Activated T-helper 2 cell treated with anti-CD3 and anti-CD28 coated beads, Interferon-gamma antibody, Interleukin-2, Interleukin-4, amounts not matched to agents 10 μg/mL and 5 μg/mL and 100 μg/mL, durations not matched to agents 14 hours and 24 hours and 36 hours (primary cell): ENCODE data around the gene IQCC. TPM values are rescaled to one million over a fixed set of nuclear protein-coding genes. Genes with fewer than 3 reads are reported as not detected.

Source experiments
- DNase-seq: peaks from one replicate; pipeline ENCODE4 v3.0.0; 2021; ENCODE audit warnings: low spot score
- H3K27ac Mint-ChIP-seq: one replicate; pipeline ENCODE4 v1.8.0; 2021; ENCODE audit warnings: mixed read lengths
- H3K27me3 Mint-ChIP-seq: one replicate; pipeline ENCODE4 v1.8.0; 2021; ENCODE audit warnings: low read depth, mixed read lengths
- H3K36me3 Mint-ChIP-seq: one replicate; pipeline ENCODE4 v1.8.0; 2021; ENCODE audit warnings: low read depth, mixed read lengths
- H3K4me1 Mint-ChIP-seq: one replicate; pipeline ENCODE4 v1.8.0; 2021; ENCODE audit warnings: low read depth, mixed read lengths
- H3K4me3 Mint-ChIP-seq: one replicate; pipeline ENCODE4 v1.8.0; 2021; ENCODE audit warnings: low read depth, mild to moderate bottlenecking, moderate library complexity, mixed read lengths
- H3K9me3 Mint-ChIP-seq: one replicate; pipeline ENCODE4 v1.8.0; 2021; ENCODE audit warnings: mixed read lengths
- intact Hi-C: fragments of 100-400 bp; cut with micrococcal nuclease; formaldehyde crosslinking; loops from one replicate; pipeline ENCODE4 v1.15.1; 2023
- total RNA-seq: library from RNA; stranded (reverse); gene quantifications from 2 replicates; pipeline ENCODE4 v1.2.3, GENCODE V29; 2022

The IQCC gene
- total RNA-seq, 1 donor from 2014 or later, result 5.4 TPM

DNA sequence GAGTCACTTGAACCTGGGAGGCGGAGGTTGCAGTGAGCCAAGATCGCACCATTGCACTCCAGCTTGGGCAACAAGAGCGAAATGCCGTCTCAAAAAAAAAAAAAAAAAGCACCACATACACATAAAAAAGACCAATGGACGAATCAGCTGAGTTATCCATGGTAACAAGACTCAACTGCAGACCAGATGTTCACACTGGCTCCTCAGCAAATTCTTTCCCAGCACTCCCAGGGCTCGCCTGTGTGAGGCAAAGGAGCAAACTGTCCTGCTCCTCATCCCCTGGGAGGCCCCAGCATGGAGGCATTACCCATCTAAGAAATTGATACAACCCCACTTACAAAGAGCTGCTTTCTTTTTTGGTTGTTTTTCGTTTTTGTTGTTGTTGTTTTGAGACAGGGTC lies 13.6 kb downstream of the IQCC start:
- no peak for DNase-seq
- no peaks in the 10 kb centered on the region for H3K9me3 Mint-ChIP-seq
- peaks cover 39% of the 10 kb centered on the region for H3K36me3 Mint-ChIP-seq
- no peak overlapping the region for H3K4me3 Mint-ChIP-seq
- intact Hi-C loops, result loop anchor here (10.0 kb wide), 1 partner anchor 116 kb away; the partner anchor contains the start of gene MARCKSL1
- no peak overlapping the region for H3K27ac Mint-ChIP-seq
- peaks cover 29% of the 10 kb centered on the region for H3K4me1 Mint-ChIP-seq
- no peaks in the 10 kb centered on the region for H3K27me3 Mint-ChIP-seq

- Mint-ChIP-seq H3K27ac (peak overlapping the region; percentile 95), H3K9me3 (no peaks in the 10 kb centered on the region), H3K36me3 (peaks cover 45% of the 10 kb centered on the region), H3K4me1 (peaks cover 33% of the 10 kb centered on the region), H3K27me3 (no peaks in the 10 kb centered on the region), H3K4me3 (peak overlapping the region; percentile 94)
- DNase-seq, result no peak
- intact Hi-C loops, result no loop called here
These were observed 15.5 kb downstream of the IQCC start for GRCh38 chr1:32220746-32221580.

GRCh38 chr1:32221581-32221979 lies 16.1 kb downstream of the IQCC start:
- DNase-seq, result no peak
- Mint-ChIP-seq H3K4me1 (peaks cover 28% of the 10 kb centered on the region), H3K9me3 (no peaks in the 10 kb centered on the region), H3K27ac (peak overlapping the region; percentile 95), H3K27me3 (no peaks in the 10 kb centered on the region), H3K4me3 (peak overlapping the region; percentile 94), H3K36me3 (peaks cover 46% of the 10 kb centered on the region)
- intact Hi-C loops, result no loop called here

GRCh38 chr1:32221980-32222755 lies 16.7 kb downstream of the IQCC start, which contains the start of the genes EIF3I and TMEM234:
EIF3I (plus strand) TSS chr1:32222407; CDS start chr1:32222442, 35 bp downstream.
TMEM234 (minus strand) TSS chr1:32222353; CDS start chr1:32222322, 31 bp downstream.
- intact Hi-C loops, result loop anchor here (2.0 kb wide), 3 partner anchors 27 to 173 kb away; partner anchors contain the start of gene BSDC1
- peak; percentile 88 for DNase-seq
- Mint-ChIP-seq H3K27me3 (no peaks in the 10 kb centered on the region), H3K4me1 (peaks cover 28% of the 10 kb centered on the region), H3K36me3 (peaks cover 40% of the 10 kb centered on the region), H3K4me3 (peak within 1 kb of the TSS; percentile 94), H3K27ac (peak within 1 kb of the TSS; percentile 95), H3K9me3 (no peaks in the 10 kb centered on the region)

DNA sequence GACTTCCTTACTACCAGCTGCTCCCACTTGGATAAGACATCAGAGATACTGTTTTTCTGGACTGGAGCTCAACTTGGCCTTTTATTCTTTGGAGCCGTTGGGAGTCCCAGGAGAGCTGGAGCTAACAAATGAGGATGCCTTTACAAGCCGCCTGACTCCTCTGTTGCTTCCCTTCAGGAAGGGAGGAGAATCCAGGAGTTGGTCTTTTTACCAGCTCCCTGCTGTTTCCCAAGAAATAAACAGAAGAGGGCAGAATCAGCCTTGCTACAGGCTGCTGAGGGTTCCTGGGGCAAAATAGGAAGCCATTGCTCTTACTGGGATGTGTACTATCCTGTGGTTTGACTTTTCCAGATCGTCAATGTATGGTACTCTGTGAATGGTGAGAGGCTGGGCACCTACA lies 18.2 kb downstream of the IQCC start:
- peak overlapping the region; percentile 94 for H3K4me3 Mint-ChIP-seq
- no peak for DNase-seq
- H3K9me3 Mint-ChIP-seq, result no peaks in the 10 kb centered on the region
- peak overlapping the region; percentile 95 for H3K27ac Mint-ChIP-seq
- H3K36me3 Mint-ChIP-seq, result peaks cover 55% of the 10 kb centered on the region
- H3K27me3 Mint-ChIP-seq, result no peaks in the 10 kb centered on the region
- intact Hi-C loops, result loop anchor here (2.0 kb wide), 3 partner anchors 25 to 171 kb away; partner anchors contain the start of gene BSDC1
- H3K4me1 Mint-ChIP-seq, result peaks cover 28% of the 10 kb centered on the region

DNA sequence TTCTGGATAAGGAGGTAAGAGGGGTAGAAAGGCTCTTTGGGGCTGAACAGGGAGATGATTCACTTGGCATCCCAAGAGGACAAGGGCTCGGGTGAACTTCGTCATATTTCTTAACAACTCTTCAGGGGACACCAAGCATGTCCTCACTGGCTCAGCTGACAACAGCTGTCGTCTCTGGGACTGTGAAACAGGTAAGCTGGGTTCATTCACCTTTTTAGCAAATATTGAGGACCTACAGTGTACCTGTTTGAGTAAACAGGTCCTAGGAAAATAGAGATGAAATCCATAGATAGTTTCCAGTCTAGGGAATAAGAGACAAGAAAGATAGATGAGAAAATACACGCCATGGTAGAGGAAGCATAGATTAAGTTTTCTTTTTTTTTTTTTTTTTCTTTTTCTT lies 18.8 kb downstream of the IQCC start:
- DNase-seq, result no peak
- Mint-ChIP-seq H3K27ac (peak overlapping the region; percentile 95), H3K4me1 (peaks cover 28% of the 10 kb centered on the region), H3K9me3 (no peaks in the 10 kb centered on the region), H3K4me3 (peak overlapping the region; percentile 94), H3K27me3 (no peaks in the 10 kb centered on the region), H3K36me3 (peaks cover 58% of the 10 kb centered on the region)
- intact Hi-C loops, result no loop called here

- H3K9me3 Mint-ChIP-seq, result no peaks in the 10 kb centered on the region
- no peak for DNase-seq
- peaks cover 7% of the 10 kb centered on the region for H3K4me1 Mint-ChIP-seq
- no peak overlapping the region for H3K27ac Mint-ChIP-seq
- H3K4me3 Mint-ChIP-seq, result no peak overlapping the region
- intact Hi-C loops, result no loop called here
- no peaks in the 10 kb centered on the region for H3K27me3 Mint-ChIP-seq
- H3K36me3 Mint-ChIP-seq, result peaks cover 56% of the 10 kb centered on the region
These were observed 23.3 kb downstream of the IQCC start for GRCh38 chr1:32228771-32229170.

DNA sequence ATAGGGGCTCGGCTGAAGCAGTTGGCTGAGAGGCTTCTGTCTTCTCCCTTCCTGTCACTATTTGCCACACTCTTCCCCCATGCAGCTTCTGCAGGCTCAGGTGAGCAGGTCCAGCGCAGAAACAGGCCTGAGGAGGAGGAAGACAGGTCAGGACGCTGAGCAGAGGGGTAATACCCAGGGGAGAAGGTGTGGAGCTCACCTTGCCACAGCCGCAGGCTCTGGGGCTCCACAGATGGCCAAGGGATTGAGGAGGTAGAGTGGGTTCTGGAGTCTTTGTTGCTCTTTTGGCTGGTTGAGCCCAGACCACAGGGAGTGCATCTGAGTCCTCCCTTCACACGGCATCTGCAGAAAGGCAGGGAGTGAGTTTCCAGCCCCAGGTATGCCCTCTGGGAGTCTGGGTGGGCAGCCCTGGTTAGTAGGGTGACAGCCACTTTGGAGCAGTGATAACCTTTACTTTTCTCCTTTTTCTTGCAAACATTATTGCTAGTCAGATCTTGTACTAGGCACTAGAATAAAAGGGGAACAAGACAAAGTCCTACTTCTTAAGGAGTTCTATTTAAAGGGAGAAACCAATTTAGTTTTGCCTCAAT lies 26.5 kb downstream of the IQCC start:
- H3K27me3 Mint-ChIP-seq, result no peaks in the 10 kb centered on the region
- DNase-seq, result no peak
- H3K36me3 Mint-ChIP-seq, result peaks cover 37% of the 10 kb centered on the region
- intact Hi-C loops, result no loop called here
- H3K9me3 Mint-ChIP-seq, result no peaks in the 10 kb centered on the region
- H3K27ac Mint-ChIP-seq, result no peak overlapping the region
- H3K4me1 Mint-ChIP-seq, result no peaks in the 10 kb centered on the region
- H3K4me3 Mint-ChIP-seq, result no peak overlapping the region

DNA sequence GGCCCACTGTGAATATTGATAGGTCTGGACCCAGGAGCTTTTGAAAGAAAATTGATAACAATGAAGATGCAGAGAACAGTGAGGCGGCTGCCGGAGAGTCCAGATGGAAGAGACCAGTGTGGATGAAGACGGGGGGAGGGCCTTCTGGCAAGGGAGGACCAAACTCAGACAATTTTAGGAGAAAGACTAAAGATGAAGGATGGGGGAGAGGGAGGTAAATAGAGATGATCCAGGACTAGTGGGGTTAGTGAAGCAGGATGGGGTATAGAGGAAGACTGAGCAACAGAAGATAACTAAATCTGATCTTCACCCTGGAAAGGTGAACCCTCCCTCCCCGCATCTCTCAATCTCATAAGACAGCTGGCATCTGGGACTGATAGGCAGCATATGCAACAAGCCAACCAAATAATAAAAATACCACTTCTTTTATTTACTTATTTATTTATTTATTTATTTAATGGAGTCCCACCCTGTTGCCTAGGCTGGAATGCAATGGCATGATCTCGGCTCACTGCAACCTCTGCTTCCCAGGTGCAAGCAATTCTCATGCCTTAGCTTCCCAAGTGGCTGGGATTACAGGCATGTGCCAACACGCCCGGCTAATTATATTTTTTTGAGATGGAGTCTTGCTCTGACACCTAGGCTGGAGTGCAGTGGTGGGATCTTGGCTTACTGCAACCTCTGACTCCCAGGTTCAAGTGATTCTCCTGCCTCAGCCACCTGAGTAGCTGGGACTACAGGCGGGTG lies 27.3 kb downstream of the IQCC start:
- Mint-ChIP-seq H3K4me1 (no peaks in the 10 kb centered on the region), H3K36me3 (peaks cover 31% of the 10 kb centered on the region), H3K27ac (no peak overlapping the region), H3K27me3 (no peaks in the 10 kb centered on the region), H3K4me3 (no peak overlapping the region), H3K9me3 (no peaks in the 10 kb centered on the region)
- DNase-seq, result no peak
- intact Hi-C loops, result no loop called here

DNA sequence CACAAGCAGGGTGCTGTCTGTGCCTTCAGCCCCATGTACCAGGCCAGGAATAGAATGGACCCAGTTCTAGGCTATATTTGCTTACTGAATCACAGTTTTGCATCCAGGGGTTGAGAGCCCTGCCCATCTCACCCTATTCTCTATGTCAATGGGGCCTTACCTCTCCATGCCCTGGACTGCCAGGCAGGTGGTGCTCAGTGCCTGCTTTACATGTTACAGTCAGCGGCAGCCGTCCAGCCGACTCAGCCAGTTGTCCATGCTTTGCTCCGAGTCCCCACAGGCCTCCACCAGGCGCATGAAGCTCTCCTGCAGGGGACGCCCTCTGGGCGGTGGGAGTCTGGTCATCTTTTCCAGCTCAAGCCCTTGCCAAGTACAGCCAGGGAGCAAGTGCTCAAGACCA lies 29.3 kb downstream of the IQCC start:
- H3K36me3 Mint-ChIP-seq, result peaks cover 16% of the 10 kb centered on the region
- no peak for DNase-seq
- intact Hi-C loops, result no loop called here
- H3K4me1 Mint-ChIP-seq, result no peaks in the 10 kb centered on the region
- no peaks in the 10 kb centered on the region for H3K9me3 Mint-ChIP-seq
- no peak overlapping the region for H3K4me3 Mint-ChIP-seq
- no peak overlapping the region for H3K27ac Mint-ChIP-seq
- no peaks in the 10 kb centered on the region for H3K27me3 Mint-ChIP-seq

- H3K36me3 Mint-ChIP-seq, result no peaks in the 10 kb centered on the region
- H3K9me3 Mint-ChIP-seq, result no peaks in the 10 kb centered on the region
- intact Hi-C loops, result no loop called here
- peaks cover 13% of the 10 kb centered on the region for H3K4me1 Mint-ChIP-seq
- no peak overlapping the region for H3K27ac Mint-ChIP-seq
- H3K4me3 Mint-ChIP-seq, result peak overlapping the region; percentile 9
- no peak for DNase-seq
- H3K27me3 Mint-ChIP-seq, result no peaks in the 10 kb centered on the region
These were observed 33.9 kb downstream of the IQCC start for GRCh38 chr1:32239337-32239736.

DNA sequence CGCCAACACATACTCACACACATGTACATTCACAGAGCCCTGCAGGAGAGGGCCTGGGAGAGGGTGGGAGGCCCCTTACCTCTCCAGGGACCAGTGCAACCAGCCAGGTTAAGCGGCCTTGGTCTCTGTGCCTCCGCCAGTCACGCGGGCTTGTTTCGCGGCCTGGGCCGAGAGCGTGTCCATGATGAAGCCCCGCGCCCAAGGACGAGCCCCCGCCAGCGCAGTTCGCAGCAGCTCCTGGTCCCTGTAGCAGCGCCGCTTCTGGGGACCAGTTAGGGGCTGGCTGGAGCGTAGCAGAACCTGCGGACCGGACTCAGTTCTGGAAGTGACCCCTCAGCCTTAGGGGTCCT lies 34.3 kb downstream of the IQCC start:
- Mint-ChIP-seq H3K27me3 (no peaks in the 10 kb centered on the region), H3K4me1 (peaks cover 13% of the 10 kb centered on the region), H3K36me3 (no peaks in the 10 kb centered on the region), H3K27ac (no peak overlapping the region), H3K4me3 (peak overlapping the region; percentile 78), H3K9me3 (no peaks in the 10 kb centered on the region)
- intact Hi-C loops, result no loop called here
- DNase-seq, result no peak
